SH-SY5Y (cell line): ENCODE results near the gene SLC9A5.

Experiments
- GATA2 ChIP-seq: IDR thresholded peaks from 2 replicates; pipeline ENCODE4 v1.6.1; 2011; ENCODE audit warnings: mild to moderate bottlenecking, low read depth, low read length
- GATA3 ChIP-seq: IDR thresholded peaks from 2 replicates; pipeline ENCODE4 v1.6.1; 2011; ENCODE audit warnings: low read depth, mild to moderate bottlenecking, low read length, moderate library complexity

DNA sequence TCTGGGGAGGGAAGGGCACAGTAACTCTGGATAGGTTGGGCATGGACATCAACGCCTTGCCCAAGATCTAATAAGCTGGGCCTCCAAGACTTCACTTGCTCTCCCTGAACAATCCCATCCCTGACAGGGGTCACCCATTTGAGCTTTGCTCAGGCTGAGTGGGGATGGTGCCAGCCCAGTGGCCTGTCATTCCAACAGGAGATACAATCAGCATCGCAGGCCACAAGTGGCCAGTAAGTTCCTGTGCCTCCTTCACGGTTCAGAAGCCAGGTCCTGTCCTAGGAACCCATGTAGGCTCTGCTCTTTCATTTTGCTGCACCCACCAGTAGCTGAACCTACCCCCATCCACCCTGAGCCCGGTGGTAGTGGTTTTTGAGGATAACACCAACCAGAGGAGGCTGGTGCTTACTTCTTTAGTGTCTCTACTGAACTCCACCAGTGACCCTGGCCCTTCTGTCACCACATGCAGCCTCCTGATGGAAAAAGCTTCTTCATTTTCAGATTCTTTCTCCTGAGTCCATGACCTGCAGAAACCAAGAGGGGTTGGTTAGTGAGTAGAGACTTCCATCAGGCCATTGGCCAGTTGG is 45.5 kb downstream of the SLC9A5 start:
- TF ChIP-seq GATA3 = no peak
- TF ChIP-seq GATA2 = no peak
